HCT116 (cell line): ENCODE results near the gene CEBPA. TPM values are rescaled to one million over a fixed set of nuclear protein-coding genes. Genes with fewer than 3 reads are reported as not detected.

Experiments
- ATAC-seq: fragments of 200-7000 bp; cut with Tn5 transposase; 2 replicates; pipeline ENCODE4 v1.9.1; 2020; ENCODE audit warnings: mild to moderate bottlenecking, moderate library complexity
- BruUV-seq: library from RNA; stranded (reverse); fragments of 400-500 nt; replicated peaks from 2 replicates; lab custom pipeline; 2021; lab: Mats Ljungman, UMichigan
- CTCF ChIA-PET: fragments of 300-600 bp; sonication (Branson Sonifier 250); formaldehyde crosslinking; loops from one replicate; lab custom pipeline; 2021; ENCODE audit warnings: antibody characterized with exemption; lab: Charles Lee
- POLR2A ChIA-PET: fragments of 300-600, 350-600 bp; sonication (Branson Sonifier 250); formaldehyde crosslinking; loops from one replicate; lab custom pipeline; 2021; ENCODE audit warnings: antibody characterized with exemption; lab: Charles Lee
- RAD21 ChIA-PET, 2 experiments: fragments of 300-600 bp; sonication (Branson Sonifier 250); formaldehyde crosslinking; loops; one replicate each; lab custom pipeline; 2023; ENCODE audit warnings: low total read pairs in 2 of 2; ENCODE audit not compliant: uncharacterized antibody in 2 of 2, unreplicated experiment in 2 of 2, low non-redundant PET in 1 of 2; lab: Charles Lee
- DNase-seq: peaks from one replicate; pipeline ENCODE4 v3.0.0-alpha.2; 2010; ENCODE audit warnings: low read depth, low spot score
- H2AFZ ChIP-seq: fragments of 200-600 bp; shearing (Covaris generic), sonication (generic); 2 replicates; pipeline ENCODE4 v1.6.1; 2017; ENCODE audit warnings: low read depth, mixed run types, mixed read lengths, antibody characterized with exemption, low read length; ENCODE audit not compliant: poor library complexity, severe bottlenecking
- H3K27ac ChIP-seq: 2 replicates; pipeline ENCODE4 v1.5.1; 2012; ENCODE audit warnings: low read depth, low read length
- H3K27me3 ChIP-seq: fragments of 200-600 bp; sonication (generic); 2 replicates; pipeline ENCODE4 v1.6.1; 2016; ENCODE audit warnings: mixed run types, low read length, mixed read lengths; ENCODE audit not compliant: insufficient read depth
- H3K36me3 ChIP-seq, 2 experiments: fragments of 200-500 bp in 1 of 2; fragments of 200-600 bp in 1 of 2; sonication (Bioruptor generic) in 1 of 2; sonication (generic) in 1 of 2; 2 replicates each; pipeline versions ENCODE4 v1.5.1 to v1.6.1; 2014 to 2016; ENCODE audit warnings: low read length in 2 of 2, inconsistent platforms in 1 of 2, mixed read lengths in 1 of 2, mixed run types in 1 of 2; ENCODE audit not compliant: insufficient read depth in 2 of 2, control insufficient read depth in 1 of 2
- H3K4me1 ChIP-seq, 2 experiments: fragments of 200-600 bp in 1 of 2; sonication (generic) in 1 of 2; 2 replicates each; pipeline versions ENCODE4 v1.5.1 to v1.6.1; 2012 to 2017; ENCODE audit warnings: low read length in 2 of 2, inconsistent platforms in 1 of 2, mild to moderate bottlenecking in 1 of 2, mixed read lengths in 1 of 2, mixed run types in 1 of 2, moderate library complexity in 1 of 2; ENCODE audit not compliant: insufficient read depth in 2 of 2, control insufficient read depth in 1 of 2
- H3K4me2 ChIP-seq: fragments of 200-600 bp; sonication (generic); 2 replicates; pipeline ENCODE4 v1.6.1; 2017; ENCODE audit warnings: mixed run types, low read length, mixed read lengths
- H3K4me3 ChIP-seq, 2 experiments: fragments of 200-600 bp in 1 of 2; sonication (generic) in 1 of 2; replicated peaks in 1 of 2; 2 replicates each; pipeline ENCODE4 v1.5.1; 2011 to 2016; ENCODE audit warnings: low read length in 2 of 2, control low read depth in 1 of 2, low read depth in 1 of 2, mild to moderate bottlenecking in 1 of 2, mixed read lengths in 1 of 2, mixed run types in 1 of 2
- H3K79me2 ChIP-seq: fragments of 200-600 bp; sonication (generic); 2 replicates; pipeline ENCODE4 v1.6.1; 2017; ENCODE audit warnings: mild to moderate bottlenecking, mixed run types, low read length, moderate library complexity, mixed read lengths; ENCODE audit not compliant: insufficient read depth
- H3K9ac ChIP-seq: fragments of 200-600 bp; sonication (generic); 2 replicates; pipeline ENCODE4 v1.6.1; 2016; ENCODE audit warnings: low read length, mixed read lengths
- H3K9me2 ChIP-seq: fragments of 200-600 bp; sonication (generic), shearing (Covaris generic); 2 replicates; pipeline ENCODE4 v1.6.1; 2017; ENCODE audit warnings: mixed run types, mild to moderate bottlenecking, moderate library complexity; ENCODE audit not compliant: insufficient read depth
- H3K9me3 ChIP-seq, 2 experiments: fragments of 200-500 bp in 1 of 2; fragments of 200-600 bp in 1 of 2; sonication (Bioruptor generic) in 1 of 2; sonication (generic) in 1 of 2; 2 replicates each; pipeline ENCODE4 v1.6.1; 2014 to 2017; ENCODE audit warnings: low read length in 2 of 2, mixed read lengths in 2 of 2, inconsistent platforms in 1 of 2, low read depth in 1 of 2, mild to moderate bottlenecking in 1 of 2, mixed run types in 1 of 2, moderate library complexity in 1 of 2; ENCODE audit not compliant: control insufficient read depth in 1 of 2, insufficient read depth in 1 of 2
- H4K20me1 ChIP-seq: fragments of 200-600 bp; sonication (generic), shearing (Covaris generic); 2 replicates; pipeline ENCODE4 v1.6.1; 2017; ENCODE audit warnings: mixed run types, mild to moderate bottlenecking, moderate library complexity; ENCODE audit not compliant: insufficient read depth
- CEBPB ChIP-seq: IDR thresholded peaks from 2 replicates; pipeline ENCODE4 v1.6.1; 2012; ENCODE audit warnings: low read depth
- CTCF ChIP-seq, 3 experiments: fragments of 200-600 bp in 1 of 3; sonication (generic) in 1 of 3; IDR thresholded peaks in 2 of 3; conservative IDR thresholded peaks in 1 of 3; 2 replicates each; pipeline ENCODE4 v1.5.1; 2012 to 2017; ENCODE audit warnings: low read depth in 2 of 3, low read length in 2 of 3, antibody characterized with exemption in 1 of 3, borderline replicate concordance in 1 of 3, control low read depth in 1 of 3, mild to moderate bottlenecking in 1 of 3, mixed read lengths in 1 of 3, mixed run types in 1 of 3, moderate library complexity in 1 of 3; ENCODE audit not compliant: insufficient read depth in 1 of 3
- EGR1 ChIP-seq: IDR thresholded peaks from 2 replicates; pipeline ENCODE4 v1.6.1; 2012; ENCODE audit warnings: low read depth
- EZH2 ChIP-seq: fragments of 200-600 bp; sonication (generic); IDR thresholded peaks from 2 replicates; pipeline ENCODE4 v1.6.1; 2017; ENCODE audit warnings: antibody characterized with exemption, mixed run types
- EZH2phosphoT487 ChIP-seq: fragments of 200-600 bp; IDR thresholded peaks from 2 replicates; pipeline ENCODE4 v1.6.1; 2018; ENCODE audit warnings: antibody characterized with exemption, borderline replicate concordance
- FOSL1 ChIP-seq: IDR thresholded peaks from 2 replicates; pipeline ENCODE4 v1.6.1; 2012; ENCODE audit warnings: low read depth
- MAX ChIP-seq: IDR thresholded peaks from 2 replicates; pipeline ENCODE4 v1.6.1; 2012
- POLR2A ChIP-seq: IDR thresholded peaks from 2 replicates; pipeline ENCODE4 v1.7.0; 2011; ENCODE audit warnings: borderline replicate concordance; ENCODE audit not compliant: insufficient read depth, insufficient read length; ENCODE audit errors: extremely low read depth
- RAD21 ChIP-seq: IDR thresholded peaks from 2 replicates; pipeline ENCODE4 v1.6.1; 2012; ENCODE audit warnings: low read depth, mild to moderate bottlenecking
- REST ChIP-seq: IDR thresholded peaks from 2 replicates; pipeline ENCODE4 v1.6.1; 2012; ENCODE audit warnings: low read depth
- SIN3A ChIP-seq: IDR thresholded peaks from 2 replicates; pipeline ENCODE4 v1.6.1; 2012; ENCODE audit warnings: low read depth
- SP1 ChIP-seq: IDR thresholded peaks from 2 replicates; pipeline ENCODE4 v1.6.1; 2012; ENCODE audit warnings: low read depth
- SRF ChIP-seq: IDR thresholded peaks from 2 replicates; pipeline ENCODE4 v1.6.1; 2012; ENCODE audit warnings: low read depth
- TCF7L2 ChIP-seq: IDR thresholded peaks from 2 replicates; pipeline ENCODE4 v1.7.0; 2011; ENCODE audit warnings: borderline replicate concordance, inconsistent platforms; ENCODE audit not compliant: insufficient read depth, insufficient read length; ENCODE audit errors: extremely low read depth
- YY1 ChIP-seq: IDR thresholded peaks from 2 replicates; pipeline ENCODE4 v1.6.1; 2011; ENCODE audit warnings: low read length, low read depth, moderate library complexity, mild to moderate bottlenecking; ENCODE audit not compliant: insufficient replicate concordance; ENCODE audit errors: extremely low read depth
- ZFX ChIP-seq: fragments of 450-650 bp; IDR thresholded peaks from 2 replicates; pipeline ENCODE4 v1.6.1; 2017
- ZNF274 ChIP-seq: fragments of 200-500 bp; sonication (Bioruptor generic); IDR thresholded peaks from 2 replicates; pipeline ENCODE4 v1.6.1; 2014; ENCODE audit warnings: mild to moderate bottlenecking, low read depth, low read length, inconsistent platforms
- intact Hi-C: fragments of 100-400 bp; cut with micrococcal nuclease; formaldehyde crosslinking; loops from 2 replicates; pipeline ENCODE4 v1.10.0; 2022
- total RNA-seq: library from RNA; stranded (reverse); gene quantifications from one replicate; pipeline ENCODE4 v1.2.1, GENCODE V29; 2021; ENCODE audit not compliant: unreplicated experiment

Gene CEBPA
- total RNA-seq, 1 experiment from 2014 or later: 7.0 TPM

GRCh38 chr19:33252971-33253370, 49.4 kb downstream of the CEBPA start:
- ChIA-PET POLR2A (no interaction called here), RAD21 (no interaction called here), CTCF (no interaction called here)
- intact Hi-C loops: no loop called here
- TF ChIP-seq RAD21 (no peak), MAX (no peak), REST (no peak), ZFX (no peak), SIN3A (no peak), FOSL1 (no peak), ZNF274 (no peak), YY1 (no peak), SRF (no peak), SP1 (no peak), POLR2A (no peak), CTCF (IDR thresholded peaks at IDR 0.05 in 2 of 3, conservative IDR thresholded peaks at IDR 0.05 in 1 of 3; ENCODE audit: borderline replicate concordance in 1 of 3, insufficient read depth in 1 of 3, low read depth in 2 of 3, low read length in 2 of 3) (no peak), TCF7L2 (no peak), EGR1 (no peak), EZH2 (no peak), EZH2phosphoT487 (no peak), CEBPB (no peak)
- BruUV-seq: no TSS peak
- Histone ChIP-seq H3K4me1 (peaks cover 10 to 15% of the 10 kb centered on the region in 2 experiments; a peak in 3 of 4 replicates), H3K9ac (no peak overlapping the region), H3K27me3 (no peaks in the 10 kb centered on the region), H3K36me3 (no peaks in the 10 kb centered on the region), H3K9me3 (no peaks in the 10 kb centered on the region), H3K4me3 (no peak overlapping the region), H3K27ac (no peak overlapping the region), H2AFZ (no peak overlapping the region), H3K9me2 (no peaks in the 10 kb centered on the region), H3K79me2 (no peaks in the 10 kb centered on the region), H3K4me2 (no peak overlapping the region), H4K20me1 (no peaks in the 10 kb centered on the region)
- no peak for DNase-seq
- ATAC-seq: no peak
